Measurements from ENCODE around the gene CDK9.

The CDK9 gene

GRCh38 chr9:127814619-127815511, 29.0 kb downstream of the CDK9 start:
- no peak overlapping the region for H3K4me2 ChIP-seq (ENCODE audit: low read length)
- H3K4me1 ChIP-seq (ENCODE audit: control insufficient read depth in 1 of 2, insufficient read depth in 2 of 2, low read length in 2 of 2) = peaks cover 4 to 5% of the 10 kb centered on the region in 2 experiments
- no peak overlapping the region for H2AK5ac ChIP-seq (ENCODE audit: low read length)
- H3K79me2 ChIP-seq (ENCODE audit: control insufficient read depth, insufficient read depth, low read length, poor library complexity) = no peaks in the 10 kb centered on the region
- H4K91ac ChIP-seq (ENCODE audit: low read depth, low read length) = no peak overlapping the region
- no peak overlapping the region for H3K18ac ChIP-seq (ENCODE audit: low read length)
- no peak overlapping the region for H3K23ac ChIP-seq (ENCODE audit: low read length)
- peaks cover 70 to 73% of the 10 kb centered on the region in 2 experiments for H3K36me3 ChIP-seq (ENCODE audit: control insufficient read depth in 1 of 2, insufficient read depth in 2 of 2, low read length in 2 of 2)
- H4K8ac ChIP-seq (ENCODE audit: low read depth, low read length) = no peak overlapping the region
- H4K12ac ChIP-seq (ENCODE audit: low read depth, low read length) = no peak overlapping the region
- no peak overlapping the region for H3K4ac ChIP-seq (ENCODE audit: low read depth, low read length)
- no peaks in the 10 kb centered on the region for H3K27me3 ChIP-seq (ENCODE audit: insufficient read depth, low read length)
- H3K9me3 ChIP-seq (ENCODE audit: insufficient read depth, low read depth, low read length) = no peaks in the 10 kb centered on the region
- H2BK5ac ChIP-seq (ENCODE audit: low read depth, low read length, poor library complexity) = no peak overlapping the region
- no peak overlapping the region for H2BK120ac ChIP-seq (ENCODE audit: insufficient read depth, low read length, poor library complexity)
- no peak for DNase-seq
- H3K27ac ChIP-seq (ENCODE audit: low read depth, low read length) = no peak overlapping the region
- no peak overlapping the region for H2AFZ ChIP-seq (ENCODE audit: insufficient read depth, low read length, poor library complexity)
- no CpG with 5 or more reads among the region's 11 CpGs for WGBS (ENCODE audit: extremely low coverage, insufficient coverage, insufficient read length)
- H3K4me3 ChIP-seq (ENCODE audit: low read depth, low read length) = no peak overlapping the region
- no peak overlapping the region for H2BK12ac ChIP-seq (ENCODE audit: low read length)
- H3K79me1 ChIP-seq (ENCODE audit: low read length) = peaks cover 2% of the 10 kb centered on the region
- H3K14ac ChIP-seq (ENCODE audit: low read length) = no peak overlapping the region
- H3K9ac ChIP-seq (ENCODE audit: low read length) = no peak overlapping the region

DNA sequence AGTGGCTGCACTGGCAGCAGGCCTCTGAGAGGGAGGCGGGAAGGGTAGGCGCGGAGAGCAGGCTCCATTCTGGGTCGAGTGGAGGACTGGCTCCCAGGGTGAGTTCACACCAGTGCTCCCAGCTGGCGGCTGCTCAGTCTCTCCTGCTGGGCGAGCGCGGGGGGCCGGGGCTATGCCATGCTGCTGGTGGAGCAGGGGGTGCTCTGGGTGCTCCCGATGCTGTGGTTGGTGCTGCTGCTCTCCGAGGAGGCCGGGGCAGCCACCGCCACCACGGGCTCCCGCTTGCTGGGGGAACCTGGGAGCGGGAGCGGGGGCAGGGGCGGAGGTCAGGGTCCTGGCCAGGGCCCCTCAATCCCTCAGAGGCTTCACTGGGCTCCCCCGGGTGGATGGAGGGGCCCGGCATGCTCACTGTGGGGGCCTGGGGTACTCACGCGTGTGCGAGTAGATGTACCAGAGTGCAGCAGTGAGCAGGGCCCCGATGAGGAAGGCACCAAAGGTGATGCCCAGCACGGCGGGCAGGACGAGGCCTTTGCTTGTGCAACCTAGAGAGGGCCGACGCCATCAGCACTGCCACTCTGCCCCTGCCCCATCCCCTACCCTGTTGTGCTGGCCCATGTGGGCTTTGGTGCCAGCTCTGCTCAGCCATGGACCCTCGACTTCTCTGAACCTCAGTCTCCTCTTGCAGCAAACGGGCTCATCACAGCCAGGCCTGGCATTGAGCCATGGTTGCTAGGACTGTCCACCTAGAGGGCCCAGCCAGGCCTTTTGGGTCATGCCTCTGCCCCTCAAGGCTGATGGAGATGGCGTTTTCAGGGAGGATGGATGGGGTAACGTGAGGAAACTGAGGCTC, 29.9 kb downstream of the CDK9 start:
- H3K9ac ChIP-seq (ENCODE audit: low read length) = no peak overlapping the region
- DNase-seq = no peak
- no peaks in the 10 kb centered on the region for H3K79me1 ChIP-seq (ENCODE audit: low read length)
- no peak overlapping the region for H2AFZ ChIP-seq (ENCODE audit: insufficient read depth, low read length, poor library complexity)
- no peak overlapping the region for H4K8ac ChIP-seq (ENCODE audit: low read depth, low read length)
- no peak overlapping the region for H3K4me3 ChIP-seq (ENCODE audit: low read depth, low read length)
- no peaks in the 10 kb centered on the region for H3K79me2 ChIP-seq (ENCODE audit: control insufficient read depth, insufficient read depth, low read length, poor library complexity)
- H2AK5ac ChIP-seq (ENCODE audit: low read length) = no peak overlapping the region
- H3K4me2 ChIP-seq (ENCODE audit: low read length) = no peak overlapping the region
- H3K18ac ChIP-seq (ENCODE audit: low read length) = no peak overlapping the region
- H3K36me3 ChIP-seq (ENCODE audit: control insufficient read depth in 1 of 2, insufficient read depth in 2 of 2, low read length in 2 of 2) = peaks cover 66 to 69% of the 10 kb centered on the region in 2 experiments
- H4K91ac ChIP-seq (ENCODE audit: low read depth, low read length) = no peak overlapping the region
- no peak overlapping the region for H3K27ac ChIP-seq (ENCODE audit: low read depth, low read length)
- no peak overlapping the region for H2BK120ac ChIP-seq (ENCODE audit: insufficient read depth, low read length, poor library complexity)
- no peak overlapping the region for H3K23ac ChIP-seq (ENCODE audit: low read length)
- H3K9me3 ChIP-seq (ENCODE audit: insufficient read depth, low read depth, low read length) = no peaks in the 10 kb centered on the region
- H4K12ac ChIP-seq (ENCODE audit: low read depth, low read length) = no peak overlapping the region
- no peaks in the 10 kb centered on the region for H3K27me3 ChIP-seq (ENCODE audit: insufficient read depth, low read length)
- H3K4ac ChIP-seq (ENCODE audit: low read depth, low read length) = no peak overlapping the region
- no peak overlapping the region for H3K14ac ChIP-seq (ENCODE audit: low read length)
- no peak overlapping the region for H2BK5ac ChIP-seq (ENCODE audit: low read depth, low read length, poor library complexity)
- no CpG with 5 or more reads among the region's 33 CpGs for WGBS (ENCODE audit: extremely low coverage, insufficient coverage, insufficient read length)
- no peaks in the 10 kb centered on the region for H3K4me1 ChIP-seq (ENCODE audit: control insufficient read depth in 1 of 2, insufficient read depth in 2 of 2, low read length in 2 of 2)
- no peak overlapping the region for H2BK12ac ChIP-seq (ENCODE audit: low read length)

DNA sequence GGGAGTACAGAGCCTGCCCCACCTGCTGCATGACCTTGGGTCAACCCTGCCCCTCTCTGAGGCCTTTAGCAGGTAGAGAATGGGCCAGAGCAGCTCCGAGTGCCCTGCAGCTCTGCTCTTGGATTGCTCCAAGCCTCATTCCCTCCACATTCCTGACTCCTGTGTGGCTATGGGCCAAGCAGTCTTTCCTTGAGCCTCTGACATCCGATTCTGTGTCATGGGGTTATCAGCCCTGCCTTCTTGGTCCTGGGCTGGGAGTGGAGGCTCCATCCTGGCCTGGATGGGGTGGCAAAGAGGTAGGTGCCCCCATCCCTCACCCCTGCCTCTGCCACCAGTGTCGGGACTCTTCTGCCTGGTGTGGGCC, 30.5 kb downstream of the CDK9 start:
- Histone ChIP-seq H2AFZ (ENCODE audit: insufficient read depth, low read length, poor library complexity) (no peak overlapping the region), H2BK12ac (ENCODE audit: low read length) (no peak overlapping the region), H2AK5ac (ENCODE audit: low read length) (no peak overlapping the region), H3K27me3 (ENCODE audit: insufficient read depth, low read length) (no peaks in the 10 kb centered on the region), H3K4me3 (ENCODE audit: low read depth, low read length) (no peak overlapping the region), H3K36me3 (ENCODE audit: control insufficient read depth in 1 of 2, insufficient read depth in 2 of 2, low read length in 2 of 2) (peaks cover 64 to 67% of the 10 kb centered on the region in 2 experiments), H3K14ac (ENCODE audit: low read length) (no peak overlapping the region), H3K27ac (ENCODE audit: low read depth, low read length) (no peak overlapping the region), H2BK120ac (ENCODE audit: insufficient read depth, low read length, poor library complexity) (no peak overlapping the region), H3K9ac (ENCODE audit: low read length) (no peak overlapping the region), H3K79me1 (ENCODE audit: low read length) (no peaks in the 10 kb centered on the region), H3K18ac (ENCODE audit: low read length) (no peak overlapping the region), H3K79me2 (ENCODE audit: control insufficient read depth, insufficient read depth, low read length, poor library complexity) (no peaks in the 10 kb centered on the region), H3K4ac (ENCODE audit: low read depth, low read length) (no peak overlapping the region), H4K12ac (ENCODE audit: low read depth, low read length) (no peak overlapping the region), H4K8ac (ENCODE audit: low read depth, low read length) (no peak overlapping the region), H4K91ac (ENCODE audit: low read depth, low read length) (no peak overlapping the region), H3K4me2 (ENCODE audit: low read length) (no peak overlapping the region), H2BK5ac (ENCODE audit: low read depth, low read length, poor library complexity) (no peak overlapping the region), H3K9me3 (ENCODE audit: insufficient read depth, low read depth, low read length) (no peaks in the 10 kb centered on the region), H3K23ac (ENCODE audit: low read length) (no peak overlapping the region), H3K4me1 (ENCODE audit: control insufficient read depth in 1 of 2, insufficient read depth in 2 of 2, low read length in 2 of 2) (no peaks in the 10 kb centered on the region)
- no peak for DNase-seq
- no CpG with 5 or more reads among the region's 3 CpGs for WGBS (ENCODE audit: extremely low coverage, insufficient coverage, insufficient read length)

- H2BK120ac ChIP-seq (ENCODE audit: insufficient read depth, low read length, poor library complexity) = no peak overlapping the region
- no peak overlapping the region for H4K8ac ChIP-seq (ENCODE audit: low read depth, low read length)
- no peak overlapping the region for H2BK12ac ChIP-seq (ENCODE audit: low read length)
- no peak overlapping the region for H4K91ac ChIP-seq (ENCODE audit: low read depth, low read length)
- H3K36me3 ChIP-seq (ENCODE audit: control insufficient read depth in 1 of 2, insufficient read depth in 2 of 2, low read length in 2 of 2) = peaks cover 64 to 67% of the 10 kb centered on the region in 2 experiments
- no peak overlapping the region for H4K12ac ChIP-seq (ENCODE audit: low read depth, low read length)
- no peaks in the 10 kb centered on the region for H3K4me1 ChIP-seq (ENCODE audit: control insufficient read depth in 1 of 2, insufficient read depth in 2 of 2, low read length in 2 of 2)
- H3K18ac ChIP-seq (ENCODE audit: low read length) = no peak overlapping the region
- H2BK5ac ChIP-seq (ENCODE audit: low read depth, low read length, poor library complexity) = no peak overlapping the region
- DNase-seq = no peak
- H3K4ac ChIP-seq (ENCODE audit: low read depth, low read length) = no peak overlapping the region
- H3K9ac ChIP-seq (ENCODE audit: low read length) = no peak overlapping the region
- no peak overlapping the region for H3K14ac ChIP-seq (ENCODE audit: low read length)
- H2AK5ac ChIP-seq (ENCODE audit: low read length) = no peak overlapping the region
- H3K79me2 ChIP-seq (ENCODE audit: control insufficient read depth, insufficient read depth, low read length, poor library complexity) = no peaks in the 10 kb centered on the region
- no peak overlapping the region for H3K27ac ChIP-seq (ENCODE audit: low read depth, low read length)
- H3K23ac ChIP-seq (ENCODE audit: low read length) = no peak overlapping the region
- no peak overlapping the region for H2AFZ ChIP-seq (ENCODE audit: insufficient read depth, low read length, poor library complexity)
- WGBS (ENCODE audit: extremely low coverage, insufficient coverage, insufficient read length) = no CpG with 5 or more reads among the region's 8 CpGs
- no peaks in the 10 kb centered on the region for H3K27me3 ChIP-seq (ENCODE audit: insufficient read depth, low read length)
- no peak overlapping the region for H3K4me2 ChIP-seq (ENCODE audit: low read length)
- H3K4me3 ChIP-seq (ENCODE audit: low read depth, low read length) = no peak overlapping the region
- no peaks in the 10 kb centered on the region for H3K9me3 ChIP-seq (ENCODE audit: insufficient read depth, low read depth, low read length)
- H3K79me1 ChIP-seq (ENCODE audit: low read length) = no peaks in the 10 kb centered on the region
Observed at GRCh38 chr9:127816728-127817127, 30.9 kb downstream of the CDK9 start.
